Small intestine (tissue), 7 donors: ENCODE results near the gene CCDC146. TPM values are rescaled to one million over a fixed set of nuclear protein-coding genes. Genes with fewer than 3 reads are reported as not detected.

Experiments used
- DNase-seq, 2 donors: peaks; one replicate each; pipeline versions ENCODE4 v3.0.0 to v3.0.0-alpha.2; 2013
- FAIRE-seq: peaks from 2 replicates; lab custom pipeline; 2012; peaks lifted over from hg19 to GRCh38; lab: Jason Lieb, UNC
- H3K27ac ChIP-seq, 3 donors: one replicate each; pipeline ENCODE4 v1.5.1; 2013; ENCODE audit warnings: low read length in 2 of 3, mild to moderate bottlenecking in 2 of 3, control low read depth in 1 of 3, inconsistent platforms in 1 of 3, low read depth in 1 of 3, moderate library complexity in 1 of 3
- H3K27me3 ChIP-seq, 3 donors: one replicate each; pipeline ENCODE4 v1.6.1; 2013; ENCODE audit warnings: low read length in 3 of 3, inconsistent platforms in 1 of 3; ENCODE audit not compliant: control insufficient read depth in 3 of 3, insufficient read depth in 3 of 3
- H3K36me3 ChIP-seq, 3 donors: one replicate each; pipeline ENCODE4 v1.6.1; 2013; ENCODE audit warnings: low read length in 3 of 3, inconsistent platforms in 1 of 3, low read depth in 1 of 3, mild to moderate bottlenecking in 1 of 3, moderate library complexity in 1 of 3; ENCODE audit not compliant: control insufficient read depth in 3 of 3, insufficient read depth in 2 of 3
- H3K4me1 ChIP-seq, 3 donors: one replicate each; pipeline ENCODE4 v1.6.1; 2013; ENCODE audit warnings: low read length in 2 of 3, inconsistent platforms in 1 of 3, low read depth in 1 of 3, mild to moderate bottlenecking in 1 of 3, moderate library complexity in 1 of 3; ENCODE audit not compliant: control insufficient read depth in 3 of 3, insufficient read depth in 2 of 3
- H3K4me3 ChIP-seq, 3 donors: one replicate each; pipeline ENCODE4 v1.5.1; 2013; ENCODE audit warnings: low read length in 3 of 3, control low read depth in 1 of 3, inconsistent platforms in 1 of 3, low read depth in 1 of 3, mild to moderate bottlenecking in 1 of 3, moderate library complexity in 1 of 3
- H3K9me3 ChIP-seq, 2 donors: one replicate each; pipeline ENCODE4 v1.6.1; 2013; ENCODE audit warnings: low read depth in 1 of 2, low read length in 1 of 2; ENCODE audit not compliant: control insufficient read depth in 2 of 2, insufficient read depth in 1 of 2
- WGBS, 3 donors: extraction: QIAGEN DNeasy Blood & Tissue Kit; methylation state at CpG; one replicate each; pipeline ENCODE4 v1.1.7; 2013; 5-methylcytosine and 5-hydroxymethylcytosine counted together
- polyA plus RNA-seq, 4 donors: library from polyadenylated mRNA; stranded (reverse) in 3 of 4; unstranded in 1 of 4; fragments of 200-250 nt in 3 of 4; fragments of 120-200 nt in 1 of 4; gene quantifications; one replicate each; pipeline versions ENCODE4 v1.2.1 to v1.2.3, GENCODE V29; 2013
- donor health status: healthy with polysubstance abuse.
- donor health status: control.
- donor health status: control.
- donor health status: Bipolar disorder and iron deficiency.
- donor health status: healthy.

Gene CCDC146
- polyA plus RNA-seq, 4 donors: 2.4 to 7.5 (median 6.5) TPM

- Histone ChIP-seq H3K4me1 (no peaks in the 10 kb centered on the region), H3K4me3 (no peak overlapping the region), H3K27me3 (no peaks in the 10 kb centered on the region), H3K9me3 (no peaks in the 10 kb centered on the region), H3K27ac (no peak overlapping the region), H3K36me3 (no peaks in the 10 kb centered on the region)
- DNase-seq: no peak
- no peak for FAIRE-seq
- 81 to 84% (median 81%) methylated on average over 3 of the region's 3 CpGs for WGBS, 3 donors
Measured at GRCh38 chr7:77253151-77253550, 130.7 kb downstream of the CCDC146 start.

DNA sequence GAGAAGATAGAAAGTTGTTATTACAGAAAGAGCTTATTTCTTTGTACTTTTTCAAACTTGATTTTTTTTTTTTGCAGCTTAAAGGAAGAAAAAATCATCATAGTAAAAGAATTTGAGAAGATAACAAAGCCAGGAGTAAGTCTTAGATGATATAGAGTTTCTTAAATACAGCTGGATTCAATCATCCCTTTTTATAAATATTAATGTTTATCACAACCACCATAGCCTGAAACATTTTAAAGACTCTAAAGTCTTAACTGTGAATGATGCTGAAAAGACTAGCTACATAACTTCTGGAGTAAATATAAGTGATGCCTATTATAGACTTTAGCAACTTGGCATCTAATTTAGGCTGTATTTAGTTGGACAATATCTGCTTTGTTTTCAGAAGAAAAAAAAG is 132.0 kb downstream of the CCDC146 start:
- FAIRE-seq: no peak
- H3K9me3 ChIP-seq: no peaks in the 10 kb centered on the region
- H3K4me3 ChIP-seq: no peak overlapping the region
- DNase-seq: no peak
- no peaks in the 10 kb centered on the region for H3K27me3 ChIP-seq
- no peak overlapping the region for H3K27ac ChIP-seq
- H3K36me3 ChIP-seq: no peaks in the 10 kb centered on the region
- no peaks in the 10 kb centered on the region for H3K4me1 ChIP-seq

DNA sequence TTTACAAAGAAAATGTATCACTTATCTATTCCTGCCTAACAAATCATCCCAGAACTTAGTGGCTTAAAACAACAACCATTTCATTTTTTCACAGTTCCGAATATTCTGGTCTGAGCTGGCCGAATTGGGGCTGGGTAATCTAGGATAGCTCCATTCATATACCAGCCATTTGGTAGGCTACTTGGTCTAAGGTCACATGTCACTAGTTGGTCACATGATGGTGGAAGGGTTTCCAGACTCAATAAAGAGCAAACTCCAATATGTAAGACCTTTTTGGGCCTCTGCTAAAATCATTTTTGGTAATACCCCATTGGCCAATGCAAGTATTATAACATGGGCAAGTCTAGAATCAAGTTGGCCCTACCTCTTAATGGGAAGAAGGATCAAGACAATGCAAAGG is 132.5 kb downstream of the CCDC146 start:
- DNase-seq (no peak), FAIRE-seq (no peak)
- WGBS, 3 donors: 82 to 91% (median 88%) methylated on average over 2 of the region's 2 CpGs
- Histone ChIP-seq H3K27ac (no peak overlapping the region), H3K4me1 (no peaks in the 10 kb centered on the region), H3K36me3 (no peaks in the 10 kb centered on the region), H3K9me3 (no peaks in the 10 kb centered on the region), H3K4me3 (no peak overlapping the region), H3K27me3 (no peaks in the 10 kb centered on the region)

DNA sequence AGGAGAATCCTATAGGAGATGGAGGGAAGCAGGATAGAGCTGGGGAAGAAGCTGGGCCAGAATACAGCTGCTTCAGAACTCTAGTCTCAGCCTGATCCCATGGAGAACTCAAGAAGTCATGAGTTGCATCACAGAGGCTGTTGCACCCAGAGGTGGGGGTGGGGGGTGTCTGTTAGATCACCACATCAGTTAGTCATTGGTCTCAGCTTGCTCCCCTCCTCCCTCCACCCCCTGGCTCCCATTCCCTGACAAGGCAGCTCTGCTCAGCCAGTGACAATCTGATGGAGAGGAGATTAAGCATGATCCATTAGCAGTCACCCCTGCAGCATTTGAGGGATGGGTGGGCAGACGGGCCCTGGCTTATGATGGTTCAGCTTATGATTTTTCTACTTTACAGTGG is 135.6 kb downstream of the CCDC146 start:
- Histone ChIP-seq H3K9me3 (no peaks in the 10 kb centered on the region), H3K36me3 (no peaks in the 10 kb centered on the region), H3K4me3 (no peak overlapping the region), H3K27ac (no peak overlapping the region), H3K27me3 (no peaks in the 10 kb centered on the region), H3K4me1 (no peaks in the 10 kb centered on the region)
- WGBS, 3 donors: 92 to 100% (median 98%) methylated on average over 1 of the region's 1 CpG
- FAIRE-seq: no peak
- no peak for DNase-seq

DNA sequence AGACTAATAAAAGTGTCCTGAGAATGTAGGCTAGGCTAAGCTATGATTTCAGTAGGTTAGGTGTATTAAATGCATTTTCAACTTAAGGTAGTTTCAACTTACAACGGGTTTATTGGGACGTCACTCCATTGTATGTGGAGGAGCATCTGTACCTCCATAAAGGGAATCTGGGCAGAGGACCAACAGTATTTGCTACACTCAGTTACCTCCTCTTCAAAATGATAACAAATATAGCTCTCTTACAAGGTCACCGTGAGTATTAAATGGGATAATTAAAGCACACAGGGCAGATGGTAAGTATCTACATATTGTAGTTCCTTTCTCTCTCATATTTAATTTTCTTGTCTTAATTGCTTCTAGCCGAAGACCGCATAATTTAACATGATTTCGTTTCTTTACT is 136.2 kb downstream of the CCDC146 start:
- WGBS, 3 donors: 88 to 92% (median 89%) methylated on average over 6 of the region's 6 CpGs
- no peaks in the 10 kb centered on the region for H3K36me3 ChIP-seq
- FAIRE-seq: no peak
- H3K27ac ChIP-seq: no peak overlapping the region
- no peaks in the 10 kb centered on the region for H3K4me1 ChIP-seq
- H3K27me3 ChIP-seq: no peaks in the 10 kb centered on the region
- no peak overlapping the region for H3K4me3 ChIP-seq
- DNase-seq: no peak
- no peaks in the 10 kb centered on the region for H3K9me3 ChIP-seq

DNA sequence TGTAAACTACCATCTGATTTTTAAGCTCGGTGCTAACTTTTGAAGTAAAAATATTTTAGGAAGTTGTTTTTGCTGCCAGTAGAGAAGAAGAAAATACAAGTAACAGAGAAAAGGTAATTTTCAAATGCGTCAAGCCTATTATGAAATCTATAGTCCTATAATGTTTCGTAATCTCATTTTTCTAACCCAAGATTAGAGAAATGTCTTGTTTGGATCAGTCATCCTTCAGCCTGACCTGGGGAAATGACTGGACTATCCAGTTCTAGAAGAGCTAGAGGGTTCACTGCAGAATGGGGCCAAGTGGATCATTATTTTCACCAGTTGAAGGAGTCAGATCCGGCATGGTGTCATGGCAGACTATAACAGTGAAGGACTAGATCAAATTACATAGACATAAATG is 139.9 kb downstream of the CCDC146 start:
- H3K4me1 ChIP-seq: no peaks in the 10 kb centered on the region
- no peak overlapping the region for H3K4me3 ChIP-seq
- H3K27ac ChIP-seq: no peak overlapping the region
- WGBS, 3 donors: 97 to 99% (median 99%) methylated on average over 4 of the region's 4 CpGs
- DNase-seq (no peak), FAIRE-seq (no peak)
- H3K27me3 ChIP-seq: no peaks in the 10 kb centered on the region
- H3K36me3 ChIP-seq: no peaks in the 10 kb centered on the region
- no peaks in the 10 kb centered on the region for H3K9me3 ChIP-seq

DNA sequence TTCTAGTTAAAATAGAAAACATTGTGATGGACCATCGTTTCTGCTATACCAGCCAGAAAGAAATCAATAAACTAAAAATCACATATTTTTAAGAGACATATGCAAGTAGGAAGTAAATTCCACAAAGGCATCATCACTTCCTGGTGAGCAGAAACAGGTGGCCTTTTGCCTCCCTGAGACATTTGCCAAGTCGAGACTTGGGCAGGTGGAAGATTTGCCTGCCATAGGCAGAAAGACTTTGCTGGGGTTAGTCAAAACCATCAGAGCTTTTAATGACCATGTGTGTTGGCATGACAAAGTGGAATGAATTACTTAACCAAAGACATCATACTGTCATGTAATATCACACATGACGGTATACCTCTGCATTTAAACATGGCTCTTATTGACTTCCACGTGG is 143.3 kb downstream of the CCDC146 start:
- Histone ChIP-seq H3K9me3 (no peaks in the 10 kb centered on the region), H3K36me3 (no peaks in the 10 kb centered on the region), H3K27me3 (no peaks in the 10 kb centered on the region), H3K4me1 (no peaks in the 10 kb centered on the region), H3K4me3 (no peak overlapping the region), H3K27ac (no peak overlapping the region)
- FAIRE-seq (no peak), DNase-seq (no peak)
- 77 to 80% (median 78%) methylated on average over 4 of the region's 4 CpGs for WGBS, 3 donors

DNA sequence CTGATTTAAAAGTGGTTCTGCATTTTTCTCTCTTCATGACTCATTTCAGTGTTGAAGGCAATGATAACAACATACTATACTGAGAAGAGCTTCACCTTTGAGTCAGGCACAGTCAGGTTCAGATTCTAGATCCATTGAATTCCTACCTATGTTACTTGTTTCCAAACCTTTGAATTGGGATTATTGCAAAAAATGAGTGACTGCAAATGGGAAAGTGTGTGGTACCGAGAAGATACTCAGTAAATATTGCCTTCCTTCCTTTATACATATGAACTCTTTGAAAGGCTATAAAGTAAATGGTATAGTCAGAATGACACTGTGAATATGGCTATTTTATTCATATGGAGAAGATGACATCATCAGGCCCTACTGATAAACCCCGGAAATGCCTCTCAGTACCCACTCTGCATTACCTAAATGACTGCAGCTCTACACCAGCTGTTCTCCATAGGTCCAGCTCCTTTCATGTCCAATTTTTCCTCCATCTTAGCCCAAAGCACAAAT is 143.9 kb downstream of the CCDC146 start:
- Histone ChIP-seq H3K4me3 (no peak overlapping the region), H3K9me3 (no peaks in the 10 kb centered on the region), H3K27me3 (no peaks in the 10 kb centered on the region), H3K36me3 (no peaks in the 10 kb centered on the region), H3K27ac (no peak overlapping the region), H3K4me1 (no peaks in the 10 kb centered on the region)
- DNase-seq: no peak
- no peak for FAIRE-seq
- WGBS, 3 donors: 72 to 87% (median 81%) methylated on average over 2 of the region's 2 CpGs

- Histone ChIP-seq H3K9me3 (no peaks in the 10 kb centered on the region), H3K27me3 (no peaks in the 10 kb centered on the region), H3K4me1 (no peaks in the 10 kb centered on the region), H3K27ac (no peak overlapping the region), H3K4me3 (no peak overlapping the region), H3K36me3 (no peaks in the 10 kb centered on the region)
- FAIRE-seq (no peak), DNase-seq (no peak)
- 74 to 92% (median 88%) methylated on average over 4 of the region's 4 CpGs for WGBS, 3 donors
Measured at GRCh38 chr7:77269360-77270093, 147.1 kb downstream of the CCDC146 start.
